Hippocampal formation (tissue), 2 donors: ENCODE measurements around the gene KCNK1.

Source experiments
- DNase-seq, 2 donors: peaks; one replicate each; lab custom pipeline; 2025; lab: John Stamatoyannopoulos, UW

Gene KCNK1

DNA sequence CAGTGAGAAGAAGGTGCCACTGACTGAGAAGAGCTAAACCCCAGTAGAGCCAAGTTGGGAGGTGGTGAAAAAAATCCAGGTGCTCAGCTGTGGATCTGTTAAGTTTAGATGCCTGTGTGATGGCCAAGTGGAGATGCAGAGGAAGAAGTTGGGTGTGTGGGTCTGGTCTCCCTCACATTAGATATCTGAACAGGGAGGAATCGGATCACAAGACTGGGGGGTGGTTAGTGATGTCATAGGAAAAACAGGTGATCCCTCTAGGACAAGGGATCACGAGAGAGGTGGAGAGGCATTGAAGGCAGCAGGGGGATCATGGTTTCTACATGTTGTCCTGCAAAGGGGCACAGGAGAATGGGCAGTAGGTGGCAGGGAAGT lies 22.6 kb downstream of the KCNK1 start:
- DNase-seq = no peak

DNA sequence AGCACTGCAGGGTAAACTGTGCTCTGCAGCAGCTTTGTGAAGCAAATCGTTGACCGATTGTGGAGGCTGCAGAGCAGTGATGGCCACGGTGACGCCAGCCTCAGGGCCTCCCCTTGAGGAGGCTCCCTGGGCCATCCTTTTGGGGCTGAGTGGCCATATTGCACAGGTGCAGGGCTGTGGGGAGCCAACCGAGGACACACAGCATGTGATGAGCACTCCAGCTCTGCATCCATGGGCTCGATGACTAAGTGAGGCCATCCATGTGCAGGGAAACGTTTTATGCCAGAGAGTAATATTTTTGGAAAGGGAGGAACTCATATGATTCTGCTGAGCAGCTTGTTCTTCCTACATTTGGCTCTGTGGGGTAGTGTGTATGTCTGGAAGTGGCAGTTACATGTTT lies 24.6 kb downstream of the KCNK1 start:
- DNase-seq = no peak

DNA sequence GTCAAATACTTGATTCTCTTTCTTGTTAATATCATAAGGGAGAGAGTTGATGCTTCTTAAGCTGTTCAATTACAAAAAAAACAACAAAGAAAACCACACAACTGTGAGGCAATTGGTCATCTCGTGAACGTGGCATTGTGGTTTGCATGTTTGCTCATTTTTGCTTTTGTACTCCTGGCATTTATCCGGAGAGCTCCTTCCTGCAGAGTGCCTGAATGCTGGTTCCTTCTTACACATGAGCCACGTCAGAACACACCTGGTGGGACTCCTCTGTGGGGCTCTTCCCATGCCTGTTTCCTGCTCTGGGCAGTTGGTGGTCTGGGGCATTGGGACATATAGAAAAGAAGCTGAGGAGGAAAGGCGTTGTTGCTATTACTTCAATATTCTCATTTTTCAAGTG lies 25.7 kb downstream of the KCNK1 start:
- DNase-seq = no peak

DNA sequence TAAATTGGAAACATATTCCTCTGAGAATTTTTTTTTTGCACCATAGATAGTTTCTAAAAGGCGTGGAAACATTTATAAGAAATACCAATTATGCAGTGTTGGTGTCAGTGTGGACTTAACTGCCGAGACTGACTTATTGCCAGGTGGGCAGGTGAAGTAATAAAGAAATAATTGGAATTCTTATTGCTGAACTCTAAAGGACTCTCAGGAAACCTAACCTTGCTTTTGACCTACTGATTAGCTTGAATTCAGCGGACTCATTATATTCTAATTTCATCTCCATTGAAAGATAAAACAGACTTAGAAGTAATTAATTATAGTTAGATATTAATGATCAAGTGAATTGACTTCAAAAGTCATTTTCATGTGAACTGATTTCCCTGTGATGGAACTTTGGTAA lies 26.3 kb downstream of the KCNK1 start:
- DNase-seq = no peak

DNA sequence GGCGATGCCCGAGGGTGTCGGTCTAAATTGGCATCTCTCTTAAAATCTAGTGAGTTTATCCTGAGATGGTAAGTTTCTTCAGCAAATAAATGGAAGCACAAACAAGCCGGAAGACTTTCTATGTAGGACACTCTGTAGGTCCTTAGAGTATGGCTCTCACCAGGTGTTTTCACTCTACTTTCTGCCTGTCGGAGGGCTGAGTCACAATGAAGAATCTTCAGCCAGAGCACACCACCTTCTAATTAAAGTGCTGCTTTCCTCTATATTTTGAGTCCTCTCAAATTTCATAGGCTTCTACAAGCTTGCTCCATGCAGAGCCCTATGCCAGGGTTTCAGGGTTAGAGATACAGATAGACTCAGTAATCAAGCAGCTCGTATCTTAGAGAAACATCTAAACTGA lies 27.1 kb downstream of the KCNK1 start:
- DNase-seq = no peak

DNA sequence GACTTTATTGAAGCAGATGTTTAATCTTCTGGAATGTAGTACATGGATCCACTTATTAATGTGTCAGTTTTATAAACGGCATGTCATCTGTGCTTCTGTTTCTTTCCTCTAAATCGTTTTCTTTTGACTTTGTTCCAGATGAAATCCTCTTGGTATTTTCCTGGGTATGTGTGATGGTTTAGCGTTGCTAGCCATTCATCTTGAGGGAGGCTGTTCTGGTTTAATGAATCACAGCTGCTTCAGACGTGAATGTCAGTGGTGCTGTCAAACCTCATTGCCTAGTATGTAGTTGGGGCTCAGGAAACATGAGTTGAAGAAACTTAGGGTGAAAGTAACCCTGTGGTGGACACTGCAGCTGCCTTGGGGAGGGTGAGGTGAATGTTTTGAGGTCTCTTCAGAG lies 33.2 kb downstream of the KCNK1 start:
- no peak for DNase-seq

DNA sequence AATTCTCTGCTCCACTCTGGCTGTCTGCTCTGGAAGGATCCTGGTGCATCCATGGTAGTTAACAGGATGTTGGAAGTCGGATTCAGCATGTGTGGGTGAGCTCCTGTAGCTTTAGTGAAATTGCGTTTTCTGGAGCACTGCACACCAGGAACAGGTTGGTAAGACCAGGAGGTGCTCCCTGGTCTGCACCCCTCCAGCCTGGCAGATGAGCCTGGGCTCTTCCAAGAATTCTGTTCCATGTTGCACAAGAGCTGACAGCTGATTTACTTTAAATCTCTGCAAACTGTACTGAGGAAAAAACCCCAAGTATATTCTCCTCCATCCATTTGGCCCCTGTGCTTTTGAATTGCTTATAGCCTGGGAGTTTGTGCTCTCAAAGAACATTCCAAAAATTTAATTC lies 33.7 kb downstream of the KCNK1 start:
- DNase-seq = no peak

DNA sequence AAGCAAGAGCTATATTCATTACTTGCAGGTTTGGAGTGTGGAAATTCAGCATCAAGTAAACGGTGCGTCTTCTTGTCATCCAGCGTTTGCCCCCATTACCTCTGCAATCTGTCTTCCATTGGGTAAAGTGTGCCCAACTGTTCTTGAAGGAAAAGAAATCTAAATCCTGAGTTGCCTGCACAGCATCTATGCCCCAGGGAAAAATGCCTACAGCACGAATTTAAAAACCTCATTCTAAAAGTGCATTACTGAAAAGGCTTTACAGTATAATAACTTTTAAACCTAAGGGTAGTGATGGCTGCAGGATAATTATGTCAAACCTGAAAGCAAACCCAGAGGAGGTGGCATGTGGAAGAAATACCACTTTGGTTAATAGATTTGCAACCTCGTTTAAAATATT lies 37.2 kb downstream of the KCNK1 start:
- DNase-seq = no peak

DNA sequence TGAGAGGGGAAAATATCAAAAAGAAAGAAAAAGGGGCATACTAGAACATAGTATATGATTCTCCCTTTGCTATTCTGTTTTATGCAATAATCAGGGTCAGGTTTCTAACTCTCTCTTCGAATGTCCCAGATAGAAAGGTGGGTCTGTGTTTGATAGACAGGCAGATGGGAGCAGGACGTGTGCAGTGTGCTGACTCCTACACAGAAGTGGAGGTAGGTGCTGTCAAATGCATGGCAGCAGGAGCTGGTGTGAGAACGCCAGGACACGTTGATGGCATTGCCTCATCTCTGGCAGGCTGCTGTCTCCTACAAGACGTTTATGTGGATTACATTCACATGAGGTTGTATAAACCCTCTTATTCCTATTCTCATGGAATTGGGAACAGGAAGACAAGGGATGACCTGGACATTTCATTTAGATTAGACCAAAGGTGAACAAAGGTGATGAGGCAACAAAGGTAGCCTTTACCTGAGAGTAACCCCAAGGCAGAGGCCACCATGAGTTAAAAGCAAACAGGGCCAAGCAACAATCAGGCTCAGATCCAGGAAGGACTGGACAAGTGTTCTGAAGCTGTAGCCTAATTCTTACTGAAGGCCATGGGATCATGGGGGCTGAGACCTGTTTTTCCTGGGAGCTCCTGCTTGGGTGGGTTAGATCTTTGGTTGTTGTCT lies 37.8 kb downstream of the KCNK1 start:
- DNase-seq = no peak

DNA sequence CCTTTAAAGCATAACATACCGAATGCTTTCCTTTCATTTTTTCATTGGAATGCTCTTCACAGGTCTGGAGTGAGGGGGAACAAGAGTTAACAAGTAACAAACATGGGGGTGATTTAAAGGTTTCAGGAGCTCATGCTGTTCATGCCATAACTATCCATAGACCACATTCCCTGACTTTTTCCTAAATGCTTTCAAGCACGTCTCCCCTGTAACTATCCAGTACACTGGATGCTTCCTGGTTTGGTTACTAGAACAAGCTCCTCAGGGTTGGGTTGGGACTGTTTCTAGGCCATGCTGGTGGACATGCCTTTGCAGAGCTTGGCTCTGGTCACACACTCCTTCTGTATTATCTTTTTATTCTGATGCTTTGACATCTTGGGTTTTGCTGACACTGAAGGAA lies 38.6 kb downstream of the KCNK1 start:
- DNase-seq = no peak

DNA sequence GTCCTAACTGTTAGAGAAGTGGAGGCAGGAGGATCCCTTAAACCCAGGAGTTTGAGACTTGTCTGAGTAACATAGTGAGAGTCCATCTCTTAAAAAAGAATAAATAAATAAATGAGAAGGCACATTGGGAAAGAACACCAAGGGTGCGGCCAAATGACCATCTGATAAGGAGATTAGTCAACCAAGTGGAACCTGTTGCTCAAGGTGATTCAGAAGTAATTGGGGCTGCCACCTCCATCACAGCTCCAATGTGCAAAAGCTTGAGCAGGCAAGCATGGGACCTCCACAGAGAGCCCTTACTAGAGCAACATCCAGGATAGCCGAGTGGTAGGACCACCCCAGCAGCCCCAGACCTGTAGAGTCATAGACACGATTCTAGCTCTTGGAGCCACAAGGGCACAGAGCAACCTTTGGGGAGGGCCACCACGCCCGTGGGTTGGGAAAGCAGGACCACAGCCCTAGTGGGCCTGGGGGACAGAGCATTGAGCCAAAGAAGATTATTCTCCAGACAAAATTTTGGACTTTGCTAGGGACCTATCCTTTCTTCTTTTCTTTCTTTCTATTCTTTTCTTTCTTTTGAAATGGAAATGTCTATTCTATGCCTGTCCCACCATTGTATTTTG lies 40.9 kb downstream of the KCNK1 start:
- no peak for DNase-seq

DNA sequence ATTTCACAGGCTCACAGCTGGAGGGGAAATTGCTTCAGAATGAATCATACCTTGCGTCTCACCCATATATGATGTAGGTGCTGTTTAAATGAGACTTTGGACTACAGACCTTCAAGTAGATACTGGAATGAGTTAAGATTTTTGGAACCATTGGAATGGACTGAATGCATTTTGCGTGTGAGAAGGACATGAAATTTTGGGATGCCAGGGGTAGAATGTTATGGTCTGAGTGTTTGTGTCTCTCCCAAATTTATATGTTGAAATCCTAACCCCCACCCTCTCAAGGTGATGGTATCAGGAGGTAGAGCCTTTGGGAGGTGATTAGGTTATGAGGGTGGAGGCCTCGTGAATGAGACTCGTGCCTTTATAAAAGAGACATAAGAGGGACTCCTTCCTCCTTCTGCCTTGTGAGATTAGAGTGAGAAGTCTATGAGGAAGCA lies 41.4 kb downstream of the KCNK1 start:
- DNase-seq = no peak

DNA sequence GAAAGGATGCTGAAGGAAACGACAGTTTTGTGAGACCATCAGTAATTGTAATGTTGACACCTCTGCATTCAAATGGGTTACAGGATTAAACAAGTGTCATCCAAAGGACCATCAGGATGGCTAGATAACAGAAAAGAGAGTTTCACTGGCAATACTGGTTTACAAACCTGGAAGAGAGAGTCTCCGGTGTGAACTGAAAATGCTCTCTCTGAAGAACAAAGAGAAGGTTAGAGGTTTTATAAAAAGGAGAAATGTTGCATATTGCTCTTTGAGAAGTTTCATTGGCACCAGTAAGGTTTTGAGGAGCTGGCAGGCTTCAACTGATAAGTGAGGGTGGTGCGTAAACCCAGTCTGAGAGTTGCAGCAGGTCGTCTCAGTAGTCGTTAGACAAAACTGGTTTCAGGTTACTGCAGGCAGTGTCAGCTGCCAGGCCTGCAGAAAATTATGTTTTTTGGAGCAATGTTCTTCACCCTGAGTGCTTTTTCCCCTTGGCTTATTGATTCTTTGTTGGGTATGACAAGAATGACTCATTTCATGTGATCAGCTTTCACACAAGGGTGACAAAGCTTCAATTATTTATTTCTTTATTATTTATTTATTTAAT lies 42.2 kb downstream of the KCNK1 start:
- no peak for DNase-seq

DNA sequence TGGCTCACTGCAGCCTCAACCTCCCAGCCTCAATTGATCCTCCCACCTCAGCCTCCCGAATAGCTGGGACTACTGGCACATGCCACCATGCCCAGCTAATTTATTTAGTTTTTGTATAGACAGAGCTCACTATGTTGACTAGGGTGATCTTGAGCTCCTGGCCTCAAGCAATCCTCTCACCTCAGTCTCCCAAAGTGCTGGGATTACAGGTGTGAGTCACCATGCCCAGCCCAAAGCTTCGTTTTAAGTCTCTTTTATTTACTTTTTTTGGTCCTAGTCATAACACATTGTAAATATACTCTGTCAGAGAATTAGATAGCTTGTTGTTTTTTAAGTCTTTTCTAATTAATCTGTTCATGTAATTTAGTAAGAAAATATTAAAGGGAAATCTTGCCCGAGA lies 42.8 kb downstream of the KCNK1 start:
- no peak for DNase-seq

DNA sequence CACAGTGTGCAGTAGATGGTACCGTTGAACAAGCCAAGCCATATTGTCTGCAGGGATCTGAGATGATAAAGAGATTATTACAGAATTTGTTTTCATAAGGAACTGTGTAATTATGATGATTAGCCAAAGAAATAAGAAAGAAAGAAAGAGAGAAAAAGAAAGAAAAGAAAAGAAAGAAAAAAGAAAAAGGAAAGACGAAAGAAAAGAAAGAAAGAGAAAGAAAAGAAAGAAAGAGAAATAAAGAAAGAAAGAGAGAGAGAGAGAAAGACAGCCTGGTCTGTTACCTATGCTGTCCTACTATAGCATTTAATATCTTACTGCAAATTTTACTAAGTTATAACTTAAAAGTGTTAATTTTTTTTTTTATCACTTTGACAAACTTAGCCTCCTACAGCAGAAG lies 43.6 kb downstream of the KCNK1 start:
- DNase-seq = no peak

DNA sequence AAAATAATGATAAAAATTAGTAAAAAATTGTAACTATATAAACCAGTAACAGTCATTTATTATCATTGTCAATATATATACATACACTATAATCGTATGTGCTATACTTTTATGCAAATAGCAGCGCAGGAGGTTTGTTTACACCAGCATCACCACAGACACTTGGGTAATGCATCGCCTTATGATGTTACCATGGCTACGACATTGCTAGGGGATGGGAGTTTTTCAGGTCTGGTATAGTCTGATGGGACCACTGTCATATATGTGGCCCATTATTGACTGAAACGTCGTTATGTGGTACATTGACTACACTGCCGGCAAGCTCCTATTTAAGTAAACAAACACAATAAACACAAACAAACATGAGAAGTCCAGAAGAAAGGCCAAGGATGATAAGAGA lies 45.6 kb downstream of the KCNK1 start:
- DNase-seq = no peak

DNA sequence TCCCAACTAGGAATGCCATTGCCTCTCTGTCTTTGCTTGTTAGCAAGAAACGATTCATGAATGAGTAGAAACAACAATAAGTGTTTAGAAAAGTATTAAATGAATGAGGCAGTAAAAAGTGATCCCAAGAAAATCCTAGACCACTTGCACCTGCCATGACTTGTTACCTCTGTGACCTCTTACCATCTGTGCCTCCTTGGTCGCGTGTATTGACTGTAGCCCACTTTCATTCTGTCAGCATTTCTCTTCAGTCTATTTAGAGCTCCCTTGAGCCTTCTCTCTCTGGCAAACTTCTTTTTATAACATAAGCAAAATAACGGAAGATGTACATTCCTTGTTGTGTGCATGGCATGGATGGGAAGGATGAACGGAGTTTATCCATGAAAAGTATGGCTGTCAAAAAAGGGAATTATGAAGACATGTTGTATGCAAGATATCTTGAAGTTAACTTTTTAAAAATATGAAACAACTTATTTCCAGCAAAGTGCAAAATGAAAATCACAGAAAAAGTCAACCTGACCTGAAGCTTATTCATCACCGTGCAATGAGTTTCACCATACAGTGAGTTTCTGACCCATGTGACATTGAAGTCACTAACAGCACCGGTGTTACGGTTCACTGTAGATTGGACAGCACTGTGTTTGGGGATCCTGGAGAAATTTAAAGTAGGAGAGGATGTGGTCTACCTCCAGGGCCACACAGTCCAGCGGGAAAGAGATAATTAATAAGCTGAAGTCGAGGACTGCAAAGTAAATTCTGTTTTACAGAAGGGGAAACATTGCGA lies 47.7 kb downstream of the KCNK1 start:
- DNase-seq = no peak

DNA sequence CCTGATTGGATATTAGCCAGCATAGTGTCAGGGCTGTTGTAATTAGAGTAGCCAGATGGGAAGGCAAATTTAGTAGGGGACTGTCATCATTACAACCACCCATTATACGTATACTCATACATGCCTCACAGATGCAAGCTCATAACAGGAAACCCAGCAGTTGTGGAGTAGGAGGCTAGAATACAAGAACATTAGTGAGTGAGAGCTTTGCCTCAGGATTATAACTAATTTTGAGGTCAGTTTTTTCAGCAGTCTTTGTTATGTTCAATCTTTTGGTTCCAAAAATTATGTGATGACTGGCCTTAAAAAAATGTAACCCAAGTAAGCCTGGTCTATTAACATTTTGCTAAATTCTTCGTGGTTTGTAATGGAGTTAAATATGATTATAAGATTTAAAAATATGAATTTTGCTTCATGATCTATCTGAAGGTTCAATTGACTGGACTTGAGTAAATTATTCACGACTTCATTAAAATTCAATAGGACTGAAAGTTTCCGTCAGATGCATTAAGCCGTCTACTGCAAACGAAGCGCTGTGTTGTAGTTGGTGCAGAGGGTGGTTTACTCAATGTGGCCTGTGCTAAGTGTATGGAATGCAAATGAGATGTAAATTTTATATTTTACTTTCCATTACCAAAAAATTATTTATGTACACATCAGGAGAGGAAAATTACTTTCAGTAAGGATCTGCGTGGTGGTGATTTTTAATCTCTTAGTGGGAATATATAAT lies 48.8 kb downstream of the KCNK1 start:
- DNase-seq = no peak

DNA sequence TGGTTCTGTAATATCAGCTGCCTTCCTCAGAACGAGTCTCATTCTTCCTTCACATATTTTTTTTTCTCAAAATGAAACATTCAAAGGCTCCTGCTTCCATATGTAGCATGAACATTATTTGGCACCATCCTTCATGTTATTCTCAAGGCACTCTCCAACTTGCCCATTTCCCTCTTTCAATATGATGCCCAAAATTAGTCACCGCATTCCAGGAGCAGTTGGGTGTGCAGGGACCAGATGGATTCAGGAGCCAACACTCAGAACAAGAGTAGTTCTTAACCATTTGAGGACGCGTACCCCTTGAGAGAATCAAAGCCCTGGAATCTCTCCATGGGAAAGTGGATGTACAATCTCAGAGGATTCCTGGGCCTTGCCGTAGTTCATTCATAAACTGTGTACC lies 50.3 kb downstream of the KCNK1 start:
- no peak for DNase-seq

DNA sequence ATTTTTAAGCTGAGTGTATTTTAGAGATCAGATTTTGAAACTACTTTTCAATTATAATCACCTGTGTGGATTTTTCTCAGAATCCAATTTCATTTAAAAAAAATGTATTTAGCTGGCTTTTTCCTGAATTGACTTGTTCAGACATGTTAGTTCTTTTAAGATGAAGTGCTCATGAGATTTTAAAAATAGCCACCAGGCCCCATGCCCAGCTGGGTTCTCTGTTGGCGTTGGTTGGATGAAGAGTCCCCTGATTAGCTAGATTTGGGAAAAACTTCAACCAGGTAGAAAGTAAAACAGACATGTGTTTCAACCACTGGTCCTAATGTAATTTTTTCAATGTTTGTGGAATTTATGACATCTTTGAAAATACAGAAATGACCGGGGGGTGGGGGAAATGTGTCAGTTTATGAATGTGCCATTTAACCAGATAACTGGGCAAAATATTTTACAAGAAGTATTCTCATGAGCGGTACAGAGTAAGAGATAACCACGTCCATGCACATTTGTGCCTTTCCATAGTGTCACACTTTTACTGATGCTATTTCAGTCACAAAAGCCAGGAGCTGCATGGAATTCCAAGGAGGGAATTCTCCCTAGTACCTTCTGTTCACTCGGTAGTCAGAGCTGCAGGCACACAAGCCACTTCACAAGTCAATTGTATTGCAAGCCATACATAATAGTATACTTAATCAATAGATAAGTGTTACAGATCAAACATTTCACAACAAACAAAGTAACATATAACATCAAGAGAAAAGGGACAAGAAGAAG lies 51.1 kb downstream of the KCNK1 start:
- no peak for DNase-seq

DNA sequence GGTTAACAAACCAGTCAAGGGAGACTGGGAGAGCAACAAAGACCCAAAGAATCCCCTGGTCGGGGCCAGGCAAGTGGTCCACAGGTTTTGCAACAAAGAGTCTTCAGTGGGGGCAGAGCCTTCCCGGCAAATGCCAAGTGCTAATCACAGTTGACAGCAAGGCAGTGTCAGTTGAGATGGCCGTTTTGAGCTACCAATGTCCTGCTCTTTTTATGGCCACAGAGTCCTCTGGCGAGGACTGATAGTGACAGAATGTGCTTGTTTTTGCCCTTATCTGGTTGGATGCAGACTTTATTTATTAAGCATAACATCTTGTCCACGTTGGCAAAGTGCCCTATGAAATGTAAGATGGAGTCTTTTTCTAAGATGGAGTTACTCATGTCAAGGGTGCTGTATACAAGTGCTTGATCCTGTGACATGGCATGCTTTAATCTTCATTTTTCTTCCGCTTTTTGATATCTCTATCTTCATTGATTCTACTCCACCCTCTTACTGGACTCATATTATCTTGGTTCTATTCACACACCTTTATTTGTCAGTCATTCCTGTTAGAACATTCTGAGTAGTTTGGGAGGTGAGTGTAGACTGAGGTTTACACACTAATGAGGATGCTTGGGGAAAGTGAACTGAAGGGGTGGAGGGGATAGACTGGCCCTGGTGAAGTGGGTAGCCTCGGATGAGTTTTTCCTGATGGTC lies 51.8 kb downstream of the KCNK1 start:
- no peak for DNase-seq
